Esophagus muscularis mucosa (tissue), 4 donors: ENCODE results near the gene ACOT8. TPM values are rescaled to one million over a fixed set of nuclear protein-coding genes. Genes with fewer than 3 reads are reported as not detected.

Experiments
- DNase-seq: peaks from one replicate; pipeline ENCODE4 v3.0.0-alpha.2; 2017; ENCODE audit errors: extremely low spot score
- H3K27ac ChIP-seq, 4 donors: fragments of 200-600 bp; sonication (generic); replicated peaks in 1 of 4; 1 replicate in 3 of 4; 2 replicates in 1 of 4; pipeline ENCODE4 v1.5.1; 2016 to 2019; ENCODE audit warnings: mild to moderate bottlenecking in 1 of 4
- H3K27me3 ChIP-seq, 4 donors: fragments of 200-600 bp; sonication (generic); one replicate each; pipeline versions ENCODE4 v1.5.1 to v1.6.0; 2016 to 2019
- H3K36me3 ChIP-seq, 4 donors: fragments of 200-600 bp; sonication (generic); one replicate each; pipeline ENCODE4 v1.5.1; 2016 to 2019
- H3K4me1 ChIP-seq, 4 donors: fragments of 200-600 bp; sonication (generic); one replicate each; pipeline ENCODE4 v1.5.1; 2016 to 2019
- H3K4me3 ChIP-seq, 4 donors: fragments of 200-600 bp; sonication (generic); 1 replicate in 2 of 4; 2 replicates in 2 of 4; pipeline ENCODE4 v1.5.1; 2016 to 2019; ENCODE audit warnings: mild to moderate bottlenecking in 4 of 4, moderate library complexity in 1 of 4
- H3K9me3 ChIP-seq, 4 donors: fragments of 200-600 bp; sonication (generic); 1 replicate in 3 of 4; 2 replicates in 1 of 4; pipeline ENCODE4 v1.5.1; 2016 to 2019
- EP300 ChIP-seq: sonication (generic); formaldehyde crosslinking; IDR thresholded peaks from one replicate; pipeline ENCODE4 v1.6.1; 2017; ENCODE audit warnings: antibody characterized with exemption
- POLR2A ChIP-seq: fragments of 450-650 bp; IDR thresholded peaks from one replicate; pipeline ENCODE4 v1.6.1; 2017; ENCODE audit warnings: antibody characterized with exemption, moderate library complexity, mild to moderate bottlenecking, low read depth
- POLR2AphosphoS5 ChIP-seq, 2 donors: sonication (generic); formaldehyde crosslinking; IDR thresholded peaks; one replicate each; pipeline ENCODE4 v1.6.1; 2017; ENCODE audit warnings: antibody characterized with exemption in 2 of 2
- WGBS: methylation state at CpG from one replicate; pipeline ENCODE4 v1.1.5; 2018; 5-methylcytosine and 5-hydroxymethylcytosine counted together
- intact Hi-C: fragments of 100-400 bp; cut with DNase I; formaldehyde crosslinking; loops from one replicate; pipeline ENCODE4 v1.15.1; 2023
- total RNA-seq, 4 donors: library from RNA; depleted of rRNA; stranded (reverse); fragments of >200 nt; gene quantifications; one replicate each; pipeline versions ENCODE4 v1.1.0 to v1.2.1, GENCODE V29; 2016
- TF ChIP-seq, protein P1 (sequence below), 3 experiments: fragments of 200-600 bp in 2 of 3; fragments of 450-650 bp in 1 of 3; sonication (generic) in 2 of 3; IDR thresholded peaks; one replicate each; pipeline ENCODE4 v1.5.1; 2017 to 2019; ENCODE audit warnings: antibody characterized with exemption in 3 of 3, mild to moderate bottlenecking in 2 of 3, moderate library complexity in 1 of 3

The ACOT8 gene
- total RNA-seq, 4 donors from 2014 or later = 30.0 to 41.9 (median 33.7) TPM

- H3K4me3 ChIP-seq = peak overlapping the region; percentile 16 to 37 (median 22)
- whole genome bisulfite sequencing = no CpG with 5 or more reads among the region's 24 CpGs
- peaks cover 0 to 26% (median 0%) of the 10 kb centered on the region in 4 donors for H3K27me3 ChIP-seq
- no peaks in the 10 kb centered on the region for H3K36me3 ChIP-seq
- H3K4me1 ChIP-seq = peaks cover 23 to 60% (median 44%) of the 10 kb centered on the region in 4 donors
- H3K9me3 ChIP-seq = no peaks in the 10 kb centered on the region
- no peak for TF ChIP-seq POLR2A
- TF ChIP-seq, protein P1, sequence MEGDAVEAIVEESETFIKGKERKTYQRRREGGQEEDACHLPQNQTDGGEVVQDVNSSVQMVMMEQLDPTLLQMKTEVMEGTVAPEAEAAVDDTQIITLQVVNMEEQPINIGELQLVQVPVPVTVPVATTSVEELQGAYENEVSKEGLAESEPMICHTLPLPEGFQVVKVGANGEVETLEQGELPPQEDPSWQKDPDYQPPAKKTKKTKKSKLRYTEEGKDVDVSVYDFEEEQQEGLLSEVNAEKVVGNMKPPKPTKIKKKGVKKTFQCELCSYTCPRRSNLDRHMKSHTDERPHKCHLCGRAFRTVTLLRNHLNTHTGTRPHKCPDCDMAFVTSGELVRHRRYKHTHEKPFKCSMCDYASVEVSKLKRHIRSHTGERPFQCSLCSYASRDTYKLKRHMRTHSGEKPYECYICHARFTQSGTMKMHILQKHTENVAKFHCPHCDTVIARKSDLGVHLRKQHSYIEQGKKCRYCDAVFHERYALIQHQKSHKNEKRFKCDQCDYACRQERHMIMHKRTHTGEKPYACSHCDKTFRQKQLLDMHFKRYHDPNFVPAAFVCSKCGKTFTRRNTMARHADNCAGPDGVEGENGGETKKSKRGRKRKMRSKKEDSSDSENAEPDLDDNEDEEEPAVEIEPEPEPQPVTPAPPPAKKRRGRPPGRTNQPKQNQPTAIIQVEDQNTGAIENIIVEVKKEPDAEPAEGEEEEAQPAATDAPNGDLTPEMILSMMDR (IDR thresholded peaks at IDR 0.05) = no peak
- TF ChIP-seq POLR2AphosphoS5 (IDR thresholded peaks at IDR 0.05) = no peak
- TF ChIP-seq EP300 = no peak
- no peak for DNase-seq
- intact Hi-C loops = no loop called here
- no peak overlapping the region for H3K27ac ChIP-seq
Observed at GRCh38 chr20:45822857-45823256, 34.3 kb downstream of the ACOT8 start.

GRCh38 chr20:45821947-45822346 is 35.2 kb downstream of the ACOT8 start:
- TF ChIP-seq EP300 = no peak
- no peak for TF ChIP-seq POLR2AphosphoS5 (IDR thresholded peaks at IDR 0.05)
- TF ChIP-seq, protein P1 (IDR thresholded peaks at IDR 0.05) = no peak
- TF ChIP-seq POLR2A = no peak
- no peaks in the 10 kb centered on the region for H3K9me3 ChIP-seq
- H3K27me3 ChIP-seq = peaks cover 0 to 26% (median 0%) of the 10 kb centered on the region in 4 donors
- intact Hi-C loops = no loop called here
- no peaks in the 10 kb centered on the region for H3K36me3 ChIP-seq
- no peak overlapping the region for H3K4me3 ChIP-seq
- no peak for DNase-seq
- H3K4me1 ChIP-seq = peaks cover 23 to 62% (median 50%) of the 10 kb centered on the region in 4 donors
- 81% methylated on average over 2 of the region's 2 CpGs for WGBS
- H3K27ac ChIP-seq = no peak overlapping the region

- H3K9me3 ChIP-seq = no peaks in the 10 kb centered on the region
- H3K27ac ChIP-seq = no peak overlapping the region
- 96% methylated on average over 4 of the region's 4 CpGs for WGBS
- peaks cover 0 to 26% (median 0%) of the 10 kb centered on the region in 4 donors for H3K27me3 ChIP-seq
- peaks cover 13 to 40% (median 36%) of the 10 kb centered on the region in 4 donors for H3K4me1 ChIP-seq
- no peaks in the 10 kb centered on the region for H3K36me3 ChIP-seq
- TF ChIP-seq EP300 = no peak
- no peak for TF ChIP-seq POLR2AphosphoS5 (IDR thresholded peaks at IDR 0.05)
- no peak for DNase-seq
- no peak overlapping the region for H3K4me3 ChIP-seq
- intact Hi-C loops = no loop called here
Observed at GRCh38 chr20:45819466-45819865, 37.7 kb downstream of the ACOT8 start.

GRCh38 chr20:45818239-45818638 is 39.0 kb downstream of the ACOT8 start:
- Histone ChIP-seq H3K27me3 (peaks cover 0 to 17% (median 0%) of the 10 kb centered on the region in 4 donors), H3K27ac (peak overlapping the region; percentile 50 to 60 (median 57)), H3K9me3 (no peaks in the 10 kb centered on the region), H3K36me3 (no peaks in the 10 kb centered on the region), H3K4me3 (no peak overlapping the region), H3K4me1 (peaks cover 6 to 28% (median 25%) of the 10 kb centered on the region in 4 donors)
- no peak for TF ChIP-seq POLR2A
- TF ChIP-seq POLR2AphosphoS5 (IDR thresholded peaks at IDR 0.05) = no peak
- TF ChIP-seq EP300 = no peak
- TF ChIP-seq, protein P1 (IDR thresholded peaks at IDR 0.05) = no peak
- WGBS = 66% methylated on average over 3 of the region's 3 CpGs
- DNase-seq = no peak
- intact Hi-C loops = no loop called here

- Histone ChIP-seq H3K27ac (peak overlapping the region; percentile 50 to 60 (median 57)), H3K4me3 (no peak overlapping the region), H3K27me3 (peaks cover 0 to 11% (median 0%) of the 10 kb centered on the region in 4 donors), H3K4me1 (peaks cover 4 to 28% (median 24%) of the 10 kb centered on the region in 4 donors), H3K36me3 (no peaks in the 10 kb centered on the region), H3K9me3 (no peaks in the 10 kb centered on the region)
- intact Hi-C loops = no loop called here
- 58% methylated on average over 9 of the region's 9 CpGs for WGBS
- DNase-seq = no peak
- TF ChIP-seq, protein P1 (IDR thresholded peaks at IDR 0.05) = no peak
- TF ChIP-seq POLR2A (no peak), EP300 (no peak), POLR2AphosphoS5 (IDR thresholded peaks at IDR 0.05) (no peak)
Observed at GRCh38 chr20:45817376-45818194, 39.6 kb downstream of the ACOT8 start.
